LoVo (cell line): ENCODE measurements around the gene NLGN2.
"Not testable (repeated sequence)": the region's sequence is repeated elsewhere in the genome, so short reads cannot be mapped to it uniquely, and the experiment has no call there.

Source experiments
- DNase-seq: peaks from one replicate; pipeline ENCODE4 v3.0.0-alpha.2; 2016; ENCODE audit warnings: low spot score

The NLGN2 gene

DNA sequence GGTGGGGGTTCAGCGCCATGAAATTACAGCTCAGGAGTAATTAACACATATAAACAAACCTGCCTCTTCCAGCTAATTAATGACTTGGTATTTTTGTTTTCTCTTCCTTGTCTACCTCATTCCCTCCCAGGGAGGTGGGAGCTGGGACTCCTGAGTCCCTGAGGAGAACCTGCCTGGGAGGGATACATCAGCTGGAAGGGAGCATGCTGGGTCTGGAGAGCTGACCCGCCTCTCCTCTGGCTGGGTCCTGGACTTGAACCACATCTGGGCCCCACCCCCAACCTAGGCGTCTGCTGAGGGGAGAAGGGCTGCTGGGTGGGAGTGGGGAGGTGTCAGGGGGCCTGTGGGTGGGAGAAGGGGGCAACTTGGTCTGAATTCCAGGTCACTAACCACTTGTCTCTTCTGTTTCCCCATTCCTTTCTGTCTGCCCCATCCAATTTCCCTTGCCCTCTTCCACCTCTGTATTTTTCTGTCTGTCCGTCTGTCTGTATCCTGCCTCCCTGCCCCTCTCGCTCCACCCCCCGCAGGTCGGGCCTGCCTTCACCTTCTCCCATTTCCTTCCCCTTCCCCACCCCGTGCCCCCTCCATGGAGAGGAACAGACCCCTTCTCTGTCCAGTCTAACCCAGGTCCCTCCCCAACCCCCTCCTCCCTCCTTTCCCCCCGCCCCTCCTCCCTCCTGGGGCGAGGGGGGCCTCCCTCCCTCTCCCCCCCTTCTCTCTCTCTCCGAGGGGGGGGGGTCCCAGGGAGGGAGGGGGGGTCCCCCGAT is at the start of gene NLGN2:
Gene NLGN2, plus strand, starts transcription at position 361 of the 767 bp plus-strand sequence. CDS start 411 bp downstream, outside the sequence.
- no peak for DNase-seq

DNA sequence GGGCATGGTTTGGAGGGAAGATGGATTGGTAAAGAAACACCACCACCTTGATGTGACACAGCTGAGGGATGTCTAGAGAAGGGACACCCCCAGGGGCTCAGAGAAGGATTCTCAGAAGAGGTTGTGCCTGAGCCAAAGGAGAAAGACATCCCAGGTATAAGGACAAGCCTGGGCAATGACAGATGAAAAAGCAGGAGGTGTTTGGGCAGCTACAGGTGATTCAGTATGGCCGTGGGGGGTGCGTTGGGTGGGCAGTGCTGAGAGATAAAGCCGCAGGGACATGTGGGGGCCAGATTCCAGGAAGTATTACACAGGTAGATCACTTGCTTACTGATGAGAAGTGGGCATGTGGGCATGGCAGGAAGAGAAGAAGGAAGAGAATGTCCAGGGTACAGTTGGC is 45.7 kb upstream of the NLGN2 start:
- no peak for DNase-seq

DNA sequence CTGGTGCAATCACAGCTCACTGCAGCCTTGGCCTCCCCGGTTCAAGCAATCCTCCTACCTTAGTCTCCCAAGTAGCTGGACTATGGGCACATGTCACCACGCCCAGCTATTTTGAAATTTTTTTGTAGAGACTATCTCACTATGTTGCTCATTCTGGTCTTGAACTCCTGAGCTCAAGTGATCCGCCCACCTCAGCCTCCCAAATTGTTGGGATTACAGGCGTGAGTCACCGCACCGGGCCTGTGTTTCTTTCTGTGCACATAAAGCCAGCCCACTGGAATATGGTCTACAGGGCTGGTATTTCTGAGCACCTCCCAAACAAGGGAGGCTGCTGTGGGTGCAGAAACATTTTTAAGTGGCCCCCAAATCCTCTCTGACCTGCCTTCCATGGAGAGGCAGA is 44.3 kb upstream of the NLGN2 start:
- DNase-seq: no peak

DNA sequence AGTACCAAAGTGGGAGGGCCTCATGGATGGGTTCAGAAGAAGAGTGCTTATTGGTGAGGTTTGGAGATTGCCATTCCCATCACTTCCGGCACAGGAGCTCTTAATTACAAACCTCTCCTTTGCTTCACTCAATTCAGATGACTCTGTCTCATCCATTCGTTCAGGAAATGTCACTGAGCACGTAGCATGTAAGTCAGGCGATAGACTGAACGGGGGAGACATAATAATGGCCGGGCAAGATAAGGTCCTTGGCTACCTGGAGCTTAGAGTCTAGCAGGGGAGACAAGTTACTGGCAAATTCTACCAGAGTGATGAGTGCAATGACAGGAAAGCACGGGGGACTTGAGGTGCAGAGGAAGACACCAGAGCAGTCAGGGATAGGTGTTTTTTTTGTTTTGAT is 41.7 kb upstream of the NLGN2 start:
- DNase-seq: not testable (repeated sequence)

DNA sequence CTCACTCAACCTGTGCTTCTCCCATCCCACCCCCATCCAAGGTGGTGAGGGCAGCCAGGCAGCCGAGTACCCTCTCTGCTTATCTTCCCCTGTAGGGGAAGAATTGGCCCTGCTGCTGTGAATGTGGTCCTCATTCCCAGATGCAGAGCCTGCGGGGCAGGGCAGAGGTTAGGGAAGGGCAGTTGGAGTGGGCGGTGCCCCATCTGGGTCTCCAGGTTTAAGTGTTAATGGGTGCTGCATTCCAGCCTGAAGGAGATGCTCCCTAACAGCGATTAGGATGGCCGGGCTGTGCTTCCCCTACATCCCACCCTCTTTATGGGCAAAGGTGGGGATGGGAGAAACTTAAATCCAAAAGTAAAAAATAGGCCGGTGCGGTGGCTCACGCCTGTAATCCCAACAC is 40.6 kb upstream of the NLGN2 start:
- DNase-seq: no peak

DNA sequence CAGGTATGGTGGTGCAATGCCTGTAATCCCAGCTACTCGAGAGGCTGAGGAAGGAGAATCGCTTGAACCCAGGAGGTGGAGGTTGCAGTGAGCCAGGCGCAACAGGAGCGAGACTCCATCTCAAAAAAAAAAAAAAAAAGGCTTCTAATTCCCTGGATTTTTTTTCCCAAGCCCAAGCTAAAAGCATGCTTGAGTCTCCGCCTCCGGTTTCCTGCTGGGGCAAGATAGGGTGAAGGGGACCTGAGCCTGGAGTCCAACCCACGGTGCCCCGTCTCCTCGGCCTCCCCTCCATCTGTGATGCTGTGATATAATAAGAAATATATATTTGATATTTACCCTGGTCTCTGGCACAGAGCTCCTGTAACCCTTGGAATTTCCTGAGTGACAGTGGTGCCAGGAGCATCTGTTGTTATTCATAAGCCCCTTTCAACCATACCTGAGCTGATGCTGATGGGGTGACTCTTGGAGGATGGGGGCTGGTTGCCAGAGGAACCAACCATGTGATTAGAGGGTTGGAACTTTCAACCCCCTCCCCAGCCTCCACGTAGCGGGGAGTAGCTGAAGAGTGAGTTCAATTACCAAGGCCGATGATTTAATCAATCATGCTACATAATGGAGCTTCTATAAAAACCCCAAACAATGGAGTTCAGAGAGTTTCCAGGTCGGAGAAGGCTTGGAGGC is 39.6 kb upstream of the NLGN2 start:
- DNase-seq: no peak

DNA sequence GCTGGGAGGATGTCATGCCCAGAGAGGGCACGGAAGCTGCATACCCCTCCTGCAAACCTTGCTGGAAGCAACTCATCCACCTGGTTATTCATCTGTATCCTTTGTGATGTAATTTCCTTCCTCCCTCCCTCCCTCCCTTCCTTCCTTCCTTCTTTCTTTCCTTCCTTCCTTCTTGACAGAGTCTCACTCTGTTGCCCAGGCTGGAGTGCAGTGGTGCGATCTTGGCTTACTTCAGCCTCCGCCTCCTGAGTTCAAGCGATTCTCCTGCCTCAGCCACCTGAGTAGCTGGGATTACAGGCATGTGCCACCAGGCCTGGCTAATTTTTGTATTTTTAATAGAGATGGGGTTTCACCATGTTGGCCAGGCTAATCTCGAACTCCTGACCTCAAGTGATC is 39.0 kb upstream of the NLGN2 start:
- DNase-seq: not testable (repeated sequence)

DNA sequence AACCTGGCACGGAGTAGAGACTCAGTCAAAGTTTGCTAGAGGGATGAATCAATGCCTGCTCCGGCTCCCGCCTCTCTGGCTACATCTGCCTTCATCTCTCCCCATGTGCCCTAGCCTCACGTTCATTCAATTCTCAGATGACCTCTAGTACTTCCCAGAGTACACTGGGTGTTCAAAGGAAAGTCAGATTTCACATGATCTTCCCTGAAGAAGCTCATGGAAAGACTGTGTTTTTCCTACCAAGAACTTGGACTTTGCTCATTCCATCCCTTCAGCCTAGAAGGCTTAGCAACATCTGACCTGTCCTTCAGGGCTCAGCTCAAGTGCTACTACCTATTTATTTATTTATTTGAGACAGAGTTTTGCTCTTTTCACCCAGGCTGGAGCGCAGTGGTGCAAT is 37.8 kb upstream of the NLGN2 start:
- no peak for DNase-seq

DNA sequence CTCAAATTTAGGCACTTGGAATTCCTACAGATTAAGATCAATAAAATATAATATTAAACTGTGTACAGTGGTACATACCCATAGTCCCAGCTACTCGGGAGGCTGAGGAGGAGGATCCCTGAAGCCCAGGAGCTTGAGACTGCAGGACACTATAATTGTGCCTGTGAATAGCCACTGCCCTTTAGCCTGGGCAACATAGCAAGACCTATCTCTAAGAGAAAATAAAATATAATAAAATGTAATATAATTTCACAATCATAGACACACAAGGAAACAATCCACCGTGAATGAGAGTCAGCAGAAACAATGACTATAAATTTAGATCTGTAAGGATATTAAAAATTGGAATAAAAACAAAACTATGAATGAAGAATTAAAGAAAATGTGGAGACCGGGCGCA is 36.8 kb upstream of the NLGN2 start:
- DNase-seq: no peak

DNA sequence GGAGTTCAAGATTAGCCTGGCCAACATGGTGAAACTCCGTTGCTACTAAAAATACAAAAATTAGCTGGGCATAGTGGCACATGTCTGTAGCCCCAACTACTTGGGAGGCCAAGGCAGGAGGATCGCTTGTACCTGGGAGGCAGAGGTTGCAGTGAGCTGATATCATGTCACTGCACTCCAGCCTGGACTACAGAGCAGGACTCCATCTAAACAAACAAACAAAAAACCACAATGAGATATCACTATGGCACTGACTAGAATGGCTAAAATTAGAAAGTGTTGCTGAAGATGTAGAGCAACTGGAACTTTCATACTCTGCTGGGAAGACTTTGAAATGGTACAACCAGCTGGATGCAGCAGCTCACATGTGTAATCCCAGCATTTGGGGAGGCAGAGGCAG is 33.3 kb upstream of the NLGN2 start:
- no peak for DNase-seq

DNA sequence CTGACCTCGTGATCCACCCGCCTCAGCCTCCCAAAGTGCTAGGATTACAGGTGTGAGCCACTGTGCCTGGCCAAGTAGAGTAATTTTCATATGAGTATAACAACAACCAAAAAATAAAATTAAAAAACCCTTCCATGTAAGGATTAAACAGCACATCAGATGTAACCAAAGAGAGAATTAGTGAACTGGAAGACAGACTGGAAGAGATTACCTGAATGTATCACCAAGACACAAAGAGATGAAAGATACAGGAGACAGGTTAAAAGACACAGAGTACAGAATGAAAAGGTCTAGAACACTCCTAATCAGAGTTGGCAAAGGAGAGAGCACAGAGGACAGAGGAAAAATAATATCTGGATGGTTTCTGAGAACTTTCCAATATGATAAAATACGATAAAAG is 28.5 kb upstream of the NLGN2 start:
- DNase-seq: no peak

DNA sequence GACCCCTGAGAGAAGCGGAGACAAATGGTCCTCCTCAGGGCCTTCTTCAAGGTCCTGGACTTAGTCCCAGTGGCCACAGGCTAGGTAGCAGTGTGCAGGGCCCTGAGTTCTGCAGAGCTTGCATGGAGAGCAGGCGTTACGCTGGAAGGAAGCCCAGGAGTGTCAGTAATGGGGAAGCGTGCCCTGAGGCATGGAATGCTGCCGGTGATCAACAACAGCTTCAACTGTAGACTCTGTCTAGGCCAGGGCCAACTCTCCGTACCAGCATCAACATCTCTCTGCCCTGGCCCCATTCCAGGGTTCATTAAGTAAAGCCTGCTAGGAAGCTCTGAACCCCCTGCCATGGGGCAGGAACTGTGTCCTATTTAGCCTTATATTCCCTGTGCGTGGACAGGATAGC is 27.3 kb upstream of the NLGN2 start:
- DNase-seq: no peak

DNA sequence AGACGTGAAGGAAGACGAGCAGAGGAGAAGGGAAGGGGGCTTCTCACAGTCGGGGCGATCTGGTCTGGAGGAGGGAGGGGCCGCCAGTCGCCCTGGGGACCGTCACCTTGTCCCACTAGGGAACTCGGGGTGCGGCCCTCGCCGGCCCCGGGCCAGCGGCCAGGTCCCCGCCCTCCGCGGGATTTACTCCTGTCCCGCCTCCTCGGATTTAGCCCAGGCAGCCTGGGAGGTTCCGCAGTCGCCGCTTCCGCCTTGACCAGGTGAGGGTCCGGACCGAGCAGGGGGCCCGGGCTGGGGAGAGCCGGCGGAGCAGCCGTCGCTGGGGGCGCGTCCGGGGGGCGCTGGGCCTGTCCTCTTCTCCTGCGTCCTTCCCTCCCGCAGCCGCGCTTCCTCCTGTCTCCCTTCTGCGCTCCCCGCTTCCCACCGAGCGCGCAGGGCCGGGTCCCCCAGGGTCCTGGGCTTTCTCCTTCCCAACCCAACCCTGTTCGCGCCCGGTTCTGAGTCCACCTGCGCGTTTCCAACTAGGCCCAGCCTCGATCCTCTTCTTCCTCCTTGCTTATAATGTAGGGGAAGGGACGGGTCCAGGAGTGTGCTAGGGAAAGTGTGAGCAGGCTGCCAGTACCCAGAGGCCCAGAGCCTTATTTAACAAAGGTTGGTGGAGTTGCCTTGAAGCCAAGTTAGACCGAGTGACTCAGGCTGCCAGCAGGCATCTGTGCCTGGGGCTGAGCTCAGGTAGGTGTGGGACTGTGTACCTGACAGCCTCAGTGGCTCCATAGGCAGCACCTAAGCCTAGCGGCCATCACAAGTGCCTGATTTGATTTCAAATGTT is 26.6 kb upstream of the NLGN2 start, which contains the start of gene TNK1:
Gene TNK1, plus strand, starts transcription at position 235 of the 829 bp plus-strand sequence. CDS start 1,838 bp downstream, outside the sequence.
- peak; percentile 81 for DNase-seq

DNA sequence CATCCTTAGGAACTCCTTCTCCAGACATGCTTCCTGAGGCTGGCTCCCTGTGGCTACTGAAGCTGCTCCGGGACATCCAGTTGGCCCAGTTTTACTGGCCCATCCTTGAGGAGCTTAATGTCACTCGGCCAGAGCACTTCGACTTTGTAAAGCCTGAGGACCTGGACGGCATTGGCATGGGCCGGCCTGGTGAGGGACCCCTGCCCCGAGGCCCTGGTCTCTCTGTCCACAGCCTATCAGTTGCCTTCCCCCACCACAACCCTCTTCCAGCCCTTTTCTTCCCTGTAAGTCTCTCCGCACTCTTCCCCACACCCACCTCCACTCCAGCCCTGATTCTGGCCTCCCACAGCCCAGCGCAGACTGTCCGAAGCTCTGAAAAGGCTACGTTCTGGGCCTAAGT is 24.7 kb upstream of the NLGN2 start:
- no peak for DNase-seq

DNA sequence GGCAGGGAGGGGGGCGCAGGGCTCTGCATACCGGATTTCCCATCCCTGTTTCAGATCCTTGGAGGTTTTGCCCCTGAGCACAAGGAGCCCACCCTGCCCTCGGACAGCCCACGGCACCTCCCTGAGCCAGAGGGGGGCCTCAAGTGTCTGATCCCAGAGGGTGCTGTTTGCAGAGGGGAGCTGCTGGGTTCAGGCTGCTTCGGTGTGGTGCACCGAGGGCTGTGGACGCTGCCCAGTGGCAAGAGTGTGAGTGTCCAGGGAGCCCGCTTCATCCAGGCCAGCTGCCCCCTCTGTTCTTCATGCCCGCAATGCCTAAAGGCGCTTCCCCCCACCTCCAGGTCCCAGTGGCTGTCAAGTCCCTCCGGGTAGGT is 24.3 kb upstream of the NLGN2 start:
- no peak for DNase-seq

DNA sequence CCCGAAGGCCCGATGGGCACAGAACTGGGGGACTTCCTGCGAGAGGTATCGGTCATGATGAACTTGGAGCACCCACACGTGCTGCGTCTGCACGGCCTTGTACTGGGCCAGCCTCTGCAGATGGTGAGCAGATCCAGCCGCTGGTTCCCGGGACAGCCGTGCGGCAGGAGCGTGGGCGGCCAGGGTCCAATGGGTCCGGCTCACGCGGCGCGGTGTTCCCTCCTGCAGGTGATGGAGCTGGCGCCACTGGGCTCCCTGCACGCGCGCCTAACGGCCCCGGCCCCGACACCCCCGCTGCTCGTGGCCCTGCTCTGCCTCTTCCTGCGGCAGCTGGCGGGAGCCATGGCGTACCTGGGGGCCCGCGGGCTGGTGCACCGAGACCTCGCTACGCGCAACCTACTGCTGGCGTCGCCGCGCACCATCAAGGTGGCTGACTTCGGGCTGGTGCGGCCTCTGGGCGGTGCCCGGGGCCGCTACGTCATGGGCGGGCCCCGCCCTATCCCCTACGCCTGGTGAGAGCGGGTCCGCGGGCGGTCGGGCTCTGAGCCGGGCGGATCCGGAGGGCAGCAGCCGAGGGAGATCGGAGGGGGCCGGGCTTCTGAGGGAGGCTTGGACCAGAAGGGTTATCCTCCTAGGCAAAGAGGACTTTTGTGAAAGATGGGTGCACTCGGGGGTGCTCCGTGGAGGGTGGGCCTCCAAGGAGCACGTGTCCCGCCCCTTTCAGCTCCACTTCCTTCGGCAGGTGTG is 23.7 kb upstream of the NLGN2 start:
- DNase-seq: no peak

DNA sequence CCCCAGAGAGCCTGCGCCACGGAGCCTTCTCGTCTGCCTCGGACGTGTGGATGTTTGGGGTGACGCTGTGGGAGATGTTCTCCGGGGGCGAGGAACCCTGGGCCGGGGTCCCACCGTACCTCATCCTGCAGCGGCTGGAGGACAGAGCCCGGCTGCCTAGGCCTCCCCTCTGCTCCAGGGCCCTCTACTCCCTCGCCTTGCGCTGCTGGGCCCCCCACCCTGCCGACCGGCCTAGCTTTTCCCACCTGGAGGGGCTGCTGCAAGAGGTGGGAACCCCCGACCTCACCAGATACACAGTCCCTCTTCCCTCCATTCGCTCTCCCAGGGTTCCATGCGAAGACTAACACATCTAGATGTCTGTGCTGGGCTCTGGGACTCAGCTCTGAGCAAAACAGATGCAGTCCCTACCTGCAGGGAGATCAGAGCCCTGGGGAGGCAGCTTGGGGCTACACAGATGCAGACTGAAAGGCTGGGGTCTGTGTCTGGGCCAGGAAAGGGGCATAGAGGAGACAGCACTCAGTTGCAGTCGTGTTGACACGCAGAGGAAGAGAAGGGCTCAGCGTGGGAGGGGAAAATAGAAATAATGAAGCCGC is 23.1 kb upstream of the NLGN2 start:
- DNase-seq: no peak

DNA sequence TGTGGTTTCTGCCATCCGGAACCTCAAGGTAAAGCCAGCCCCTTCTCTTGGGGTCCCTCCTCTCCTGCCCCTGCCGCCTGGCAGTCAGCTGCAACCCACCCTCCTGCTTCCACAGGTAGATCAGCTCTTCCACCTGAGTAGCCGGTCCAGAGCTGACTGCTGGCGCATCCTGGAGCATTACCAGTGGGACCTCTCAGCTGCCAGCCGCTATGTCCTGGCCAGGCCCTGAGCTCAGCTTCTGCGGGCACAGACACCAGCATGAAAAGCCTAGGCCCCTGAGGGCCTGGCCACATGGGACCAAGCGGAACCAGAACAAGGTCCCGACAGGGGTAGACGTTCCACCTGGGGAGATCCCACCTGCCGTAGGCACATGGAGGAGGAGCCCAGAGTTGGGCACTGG is 18.8 kb upstream of the NLGN2 start:
- no peak for DNase-seq

DNA sequence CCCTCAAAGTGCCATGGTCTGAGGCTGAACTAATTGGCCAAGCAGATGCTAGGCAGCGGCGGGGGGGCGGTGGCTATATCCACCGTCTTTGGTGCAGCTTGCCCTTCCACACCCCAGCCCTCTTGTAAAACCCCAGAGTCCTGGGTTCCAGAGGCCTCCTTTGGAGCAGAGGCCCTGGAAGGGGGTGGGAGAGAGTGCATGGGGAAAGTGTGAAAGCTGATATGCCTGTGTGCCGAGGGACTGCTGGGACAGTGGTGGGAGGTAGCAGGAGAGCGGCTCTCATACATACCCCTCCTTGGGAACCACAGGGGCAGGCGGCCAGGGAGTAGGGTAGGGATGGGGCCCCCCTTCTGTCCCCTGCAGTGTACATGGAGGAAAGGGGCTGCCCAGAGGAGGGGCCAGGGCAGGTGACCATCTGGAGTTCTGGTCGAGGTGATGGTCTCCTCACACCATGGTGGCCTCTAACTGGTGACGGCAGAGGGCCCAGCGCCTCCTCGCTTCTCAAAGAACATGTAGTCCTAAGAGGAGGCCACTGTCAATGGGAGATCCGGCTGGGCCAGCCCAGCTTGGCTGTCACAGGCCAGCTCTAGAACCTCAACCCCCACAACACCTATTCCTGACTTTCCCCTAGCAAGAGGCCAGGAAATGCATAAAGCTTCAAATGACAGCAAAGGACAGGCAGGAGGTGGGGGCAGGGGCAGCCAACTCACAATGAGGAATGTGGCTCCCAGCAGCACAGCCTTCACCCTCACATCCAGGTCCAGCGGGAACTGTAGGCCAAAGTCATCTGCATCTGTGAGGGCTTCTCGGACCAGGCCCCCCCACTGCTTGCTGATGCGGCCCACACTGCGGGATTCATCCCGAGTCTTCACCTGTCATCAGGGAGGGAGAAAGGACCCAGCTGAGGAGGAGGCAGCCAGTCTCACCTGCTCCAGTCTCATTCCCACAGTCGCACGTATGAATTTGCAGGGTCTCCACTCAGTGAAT is 17.4 kb upstream of the NLGN2 start:
- no peak for DNase-seq

DNA sequence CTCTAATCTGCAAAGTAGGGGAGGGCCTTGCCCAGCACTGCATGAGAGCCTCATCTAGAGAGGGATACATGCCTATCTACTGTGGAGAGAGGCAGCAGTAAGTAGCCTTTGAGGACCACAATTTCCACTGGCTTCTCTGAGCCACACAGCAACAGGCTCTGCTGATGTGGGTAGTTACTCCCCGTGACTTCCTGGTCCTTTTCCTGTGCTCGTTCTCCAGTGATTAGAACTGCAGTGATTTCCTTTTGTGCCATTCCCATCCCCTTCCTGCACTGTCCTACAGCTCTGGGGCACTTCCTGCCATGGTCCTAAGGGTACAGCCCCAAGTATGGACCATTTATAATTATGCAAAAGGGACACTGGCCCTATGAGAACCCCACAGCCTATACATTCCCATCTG is 16.3 kb upstream of the NLGN2 start:
- no peak for DNase-seq
